ENCODE measurements around the gene LRRC75B.
"Not testable (repeated sequence)": the region's sequence is repeated elsewhere in the genome, so short reads cannot be mapped to it uniquely, and the experiment has no call there.

The LRRC75B gene

GRCh38 chr22:24602105-24602749 is 9.4 kb upstream of the LRRC75B start:
- DNase-seq (ENCODE audit: low read depth), result not testable (repeated sequence)

DNA sequence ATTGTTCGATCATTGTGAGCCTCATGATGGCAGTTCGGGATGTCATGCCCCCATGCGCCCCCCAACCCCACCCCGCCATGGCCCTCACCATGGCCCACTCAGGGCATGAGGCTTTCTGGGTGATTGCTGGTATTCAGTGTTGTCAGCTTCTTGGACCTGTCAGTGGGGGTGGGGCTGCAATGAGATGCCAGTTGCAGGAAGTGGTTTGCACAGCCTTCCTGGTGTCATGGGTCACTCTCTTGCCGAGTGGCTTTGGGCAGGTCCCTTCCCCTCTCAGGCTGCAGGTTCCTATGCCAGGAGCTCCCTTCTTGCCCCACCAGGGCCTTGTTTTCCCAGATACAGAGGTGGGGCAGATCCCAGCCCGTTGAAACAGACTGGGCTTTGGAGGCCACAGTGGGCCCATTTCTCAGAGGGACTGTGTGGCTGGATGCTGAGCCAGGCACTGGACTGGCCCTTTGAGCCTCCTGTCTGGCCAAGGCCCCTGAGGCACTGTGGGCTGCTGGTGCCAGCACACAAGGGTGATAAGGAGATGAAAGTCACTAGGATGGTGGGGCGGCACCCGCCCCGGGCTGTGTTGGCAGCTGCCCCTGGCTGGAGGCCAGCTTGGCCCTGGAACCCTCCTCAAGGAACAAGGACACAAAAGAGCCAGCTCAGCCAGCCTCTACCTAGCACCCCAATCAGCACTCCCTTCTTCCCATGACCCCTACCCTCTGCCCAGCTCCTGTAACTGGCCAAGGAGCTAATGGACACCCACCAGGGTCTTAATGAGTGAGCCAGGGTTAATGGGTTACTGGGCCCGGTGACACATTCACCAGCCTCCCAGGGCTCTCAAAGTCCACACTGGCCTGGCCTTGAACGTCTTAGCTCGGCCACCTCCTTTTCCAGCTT is 8.6 kb upstream of the LRRC75B start:
- no peak for DNase-seq (ENCODE audit: low read depth)

DNA sequence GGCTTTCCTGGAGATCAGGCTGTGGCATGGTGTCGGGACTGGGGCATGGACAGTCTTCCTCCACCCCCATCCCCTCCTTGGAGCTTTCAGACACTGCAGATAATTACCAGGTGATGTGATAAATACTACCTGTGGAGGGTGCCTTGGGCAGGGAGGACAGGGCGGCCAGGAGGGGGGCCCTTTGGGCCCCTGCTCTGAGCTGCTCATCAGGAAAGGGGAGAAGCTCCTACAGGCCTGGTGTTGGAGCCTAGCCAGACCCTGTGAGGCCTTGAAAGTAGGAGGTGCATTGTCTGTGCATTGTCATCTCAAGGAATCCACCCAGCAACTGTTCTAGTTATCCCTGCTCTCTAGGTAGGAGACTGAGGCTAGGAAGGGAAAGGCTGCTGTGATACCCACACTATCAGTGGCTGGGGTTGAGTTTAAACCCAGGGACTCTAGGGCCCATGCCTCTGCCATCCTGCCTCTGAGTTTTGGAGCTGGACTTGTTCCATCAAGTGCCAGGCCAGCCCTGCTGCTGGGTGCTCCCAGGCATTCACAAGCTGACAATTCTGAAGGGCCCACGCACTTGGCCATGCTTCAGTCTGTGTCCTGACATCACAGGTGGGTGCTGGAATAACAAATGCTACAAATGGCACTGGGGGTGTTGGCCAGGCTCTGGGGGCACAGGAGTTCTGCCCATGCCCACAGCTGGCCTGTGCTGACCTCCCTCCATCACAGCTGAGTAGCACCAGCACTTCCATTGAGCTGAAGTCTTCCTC is 7.3 kb upstream of the LRRC75B start:
- not testable (repeated sequence) for DNase-seq (ENCODE audit: low read depth)

- no peak for DNase-seq (ENCODE audit: low read depth)
These were observed 6.6 kb upstream of the LRRC75B start for GRCh38 chr22:24599514-24599913.

DNA sequence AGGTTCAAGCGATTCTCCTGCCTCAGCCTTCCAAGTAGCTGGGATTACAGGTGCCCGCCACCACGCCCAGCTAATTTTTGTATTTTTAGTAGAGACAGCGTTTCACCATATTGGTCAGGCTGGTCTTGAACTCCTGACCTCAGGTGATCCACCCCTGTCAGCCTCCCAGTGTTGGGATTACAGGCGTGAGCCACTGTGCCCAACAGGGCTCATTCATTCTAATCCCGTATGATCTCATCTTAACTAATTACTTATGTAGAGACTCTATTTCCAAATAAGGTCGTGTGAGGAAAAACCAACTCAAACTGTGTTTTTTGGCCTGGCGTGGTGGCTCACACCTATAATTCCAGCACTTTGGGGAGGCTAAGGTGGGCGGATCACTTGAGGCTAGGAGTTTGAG is 4.2 kb upstream of the LRRC75B start:
- not testable (repeated sequence) for DNase-seq (ENCODE audit: low read depth)

GRCh38 chr22:24595863-24596262 is 3.0 kb upstream of the LRRC75B start:
- no peak for DNase-seq (ENCODE audit: low read depth)

GRCh38 chr22:24595228-24595627 is 2.4 kb upstream of the LRRC75B start:
- DNase-seq (ENCODE audit: low read depth), result no peak

- no peak for DNase-seq (ENCODE audit: low read depth)
These were observed 1.8 kb upstream of the LRRC75B start for GRCh38 chr22:24594569-24595120.

DNA sequence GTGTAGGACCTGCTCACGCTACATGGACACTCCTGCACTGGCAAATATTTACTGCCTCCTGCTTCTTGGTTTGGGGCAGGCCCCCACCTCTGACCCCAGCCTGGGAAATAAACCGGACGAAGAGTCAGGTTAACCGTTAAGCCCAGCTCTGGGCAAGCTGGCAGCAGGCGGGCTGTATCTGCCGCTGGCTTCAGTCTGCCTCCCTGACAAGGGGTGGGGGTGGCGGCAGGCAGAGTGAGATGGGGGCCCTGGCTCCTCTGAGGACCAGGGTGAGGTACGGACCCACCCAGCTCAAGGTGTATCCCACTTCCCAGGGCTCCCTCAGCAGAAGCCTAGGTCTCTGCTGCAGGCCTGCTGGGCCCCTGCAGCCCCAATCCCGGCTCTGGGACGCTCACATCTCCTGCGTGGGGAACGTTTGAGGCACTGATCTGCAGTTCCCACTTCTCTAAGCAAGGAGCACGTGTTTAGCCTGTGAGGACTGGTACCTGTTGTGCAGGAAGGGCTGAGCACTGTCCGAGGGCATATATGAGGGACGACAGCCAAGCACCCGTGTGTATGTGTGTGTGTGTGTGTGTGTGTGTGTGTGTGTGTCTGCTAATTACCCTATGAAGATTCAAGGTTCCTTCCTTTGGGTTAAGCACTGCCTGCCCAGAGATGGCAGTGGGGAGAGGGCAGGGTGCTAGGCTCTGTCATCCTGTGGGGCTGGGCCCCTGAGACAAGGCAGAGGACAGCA is 1.1 kb upstream of the LRRC75B start:
- no peak for DNase-seq (ENCODE audit: low read depth)

- DNase-seq (ENCODE audit: low read depth), result not testable (repeated sequence)
These were observed 624 bp upstream of the LRRC75B start for GRCh38 chr22:24593559-24593835.

GRCh38 chr22:24592058-24592850 is 619 bp downstream of the LRRC75B start:
- DNase-seq (ENCODE audit: low read depth), result no peak

GRCh38 chr22:24591286-24591830 is 1.5 kb downstream of the LRRC75B start:
- DNase-seq (ENCODE audit: low read depth), result no peak

- no peak for DNase-seq (ENCODE audit: low read depth)
These were observed 2.2 kb downstream of the LRRC75B start for GRCh38 chr22:24590596-24591173.

DNA sequence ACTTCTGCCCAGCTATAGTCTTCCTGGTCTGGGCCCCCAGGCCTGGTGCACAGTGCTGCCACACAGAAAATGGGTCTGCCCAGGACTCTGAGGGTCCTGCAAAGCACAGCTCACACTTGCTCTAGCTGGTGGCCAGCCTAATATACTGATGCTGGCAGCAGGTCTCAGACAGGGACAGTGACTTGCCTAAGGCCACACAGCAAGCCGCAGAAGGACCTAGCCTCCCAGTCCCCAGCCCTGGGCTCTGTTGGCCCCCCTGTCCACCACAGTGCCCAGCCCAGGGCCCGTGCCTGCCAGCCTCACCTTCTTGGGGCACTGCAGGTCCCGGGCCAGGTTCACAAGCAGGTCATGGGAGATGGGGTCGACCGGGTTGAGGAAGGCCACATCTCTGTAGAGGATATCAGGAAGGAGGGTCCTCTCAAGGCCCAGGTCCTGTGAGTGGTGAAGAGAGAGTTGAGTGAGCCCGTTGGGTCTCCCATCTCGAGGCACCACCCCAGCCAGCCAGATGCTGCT is 3.3 kb downstream of the LRRC75B start:
- DNase-seq (ENCODE audit: low read depth), result no peak

GRCh38 chr22:24588757-24589481 is 4.0 kb downstream of the LRRC75B start:
- no peak for DNase-seq (ENCODE audit: low read depth)

GRCh38 chr22:24588381-24588756 is 4.5 kb downstream of the LRRC75B start:
- DNase-seq (ENCODE audit: low read depth), result no peak

GRCh38 chr22:24587948-24588347 is 4.9 kb downstream of the LRRC75B start:
- DNase-seq (ENCODE audit: low read depth), result no peak

DNA sequence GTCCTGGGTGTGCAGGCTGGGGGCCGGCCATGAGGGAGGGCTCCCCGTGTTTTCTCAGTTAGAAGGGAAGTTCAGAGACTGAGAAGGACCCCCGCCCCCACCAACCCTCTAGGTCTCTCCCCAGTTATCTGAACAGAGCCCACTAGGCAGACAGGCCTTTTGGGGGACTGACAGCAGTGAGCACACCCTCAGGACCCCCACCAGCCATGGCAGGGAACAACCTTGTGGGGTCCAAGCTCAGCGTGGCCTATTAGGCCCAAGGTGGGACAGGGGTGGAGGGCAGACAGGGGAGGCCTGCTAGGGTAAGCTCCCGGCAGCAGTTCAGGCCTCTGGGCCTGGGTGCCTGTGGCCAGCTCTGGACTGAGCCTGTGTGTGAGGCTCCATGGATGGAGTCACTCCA is 5.6 kb downstream of the LRRC75B start:
- no peak for DNase-seq (ENCODE audit: low read depth)

GRCh38 chr22:24585927-24586546 is 6.8 kb downstream of the LRRC75B start:
- no peak for DNase-seq (ENCODE audit: low read depth)
